Activated CD4-positive, CD25-positive, alpha-beta regulatory T cell (primary cell): ENCODE data around the gene ART3.

Source experiments
- DNase-seq, 4 experiments: peaks; one replicate each; lab custom pipeline; 2025; lab: John Stamatoyannopoulos, UW

The ART3 gene

GRCh38 chr4:76148142-76148865 lies 73.8 kb downstream of the ART3 start, which contains the start of gene NUP54:
Gene NUP54, minus strand, starts transcription at chr4:76148397. Its CDS starts 23 bp downstream, at chr4:76148374.
- peak; percentile 86 to 92 (median 90) for DNase-seq

GRCh38 chr4:76153356-76153755 lies 78.8 kb downstream of the ART3 start:
- DNase-seq: no peak

- DNase-seq: no peak
Observed at GRCh38 chr4:76155979-76156378, 81.5 kb downstream of the ART3 start.

GRCh38 chr4:76156635-76157034 lies 82.1 kb downstream of the ART3 start:
- DNase-seq: no peak

- no peak for DNase-seq
Observed at GRCh38 chr4:76160355-76160754, 85.8 kb downstream of the ART3 start.
